ENCODE measurements around the gene IGF2BP3.
"Not testable (repeated sequence)": the region's sequence is repeated elsewhere in the genome, so short reads cannot be mapped to it uniquely, and the experiment has no call there.

Gene IGF2BP3

GRCh38 chr7:23470330-23471105 is at the start of gene IGF2BP3:
IGF2BP3 (minus strand) TSS chr7:23470491; CDS start chr7:23470110, 381 bp downstream.
- no peak for DNase-seq (ENCODE audit: low read depth in 2 of 2)

- DNase-seq (ENCODE audit: low read depth in 2 of 2), result no peak
Measured at GRCh38 chr7:23514755-23515154, 44.5 kb upstream of the IGF2BP3 start.

GRCh38 chr7:23513746-23514145 is 43.5 kb upstream of the IGF2BP3 start:
- not testable (repeated sequence) for DNase-seq (ENCODE audit: low read depth in 2 of 2)

- no peak for DNase-seq (ENCODE audit: low read depth in 2 of 2)
Measured at GRCh38 chr7:23494009-23494408, 23.7 kb upstream of the IGF2BP3 start.

- DNase-seq (ENCODE audit: low read depth in 2 of 2), result no peak
Measured at GRCh38 chr7:23491502-23491901, 21.2 kb upstream of the IGF2BP3 start.

- no peak for DNase-seq (ENCODE audit: low read depth in 2 of 2)
Measured at GRCh38 chr7:23490357-23491135, 20.3 kb upstream of the IGF2BP3 start.

- not testable (repeated sequence) for DNase-seq (ENCODE audit: low read depth in 2 of 2)
Measured at GRCh38 chr7:23488714-23489113, 18.4 kb upstream of the IGF2BP3 start.

GRCh38 chr7:23487670-23488069 is 17.4 kb upstream of the IGF2BP3 start:
- no peak for DNase-seq (ENCODE audit: low read depth in 2 of 2)

- DNase-seq (ENCODE audit: low read depth in 2 of 2), result no peak
Measured at GRCh38 chr7:23486002-23486773, 15.9 kb upstream of the IGF2BP3 start.

GRCh38 chr7:23482686-23483085 is 12.4 kb upstream of the IGF2BP3 start:
- no peak for DNase-seq (ENCODE audit: low read depth in 2 of 2)

- DNase-seq (ENCODE audit: low read depth in 2 of 2), result no peak
Measured at GRCh38 chr7:23477962-23478866, 7.9 kb upstream of the IGF2BP3 start.

GRCh38 chr7:23477157-23477499 is 6.8 kb upstream of the IGF2BP3 start:
- DNase-seq (ENCODE audit: low read depth in 2 of 2), result no peak

GRCh38 chr7:23476286-23477156 is 6.2 kb upstream of the IGF2BP3 start:
- DNase-seq (ENCODE audit: low read depth in 2 of 2), result no peak

- DNase-seq (ENCODE audit: low read depth in 2 of 2), result no peak
Measured at GRCh38 chr7:23475576-23475839, 5.2 kb upstream of the IGF2BP3 start.

- DNase-seq (ENCODE audit: low read depth in 2 of 2), result no peak
Measured at GRCh38 chr7:23474829-23475575, 4.7 kb upstream of the IGF2BP3 start.

GRCh38 chr7:23474094-23474828 is 4.0 kb upstream of the IGF2BP3 start:
- no peak for DNase-seq (ENCODE audit: low read depth in 2 of 2)

- DNase-seq (ENCODE audit: low read depth in 2 of 2), result no peak
Measured at GRCh38 chr7:23473844-23474093, 3.5 kb upstream of the IGF2BP3 start.

- no peak for DNase-seq (ENCODE audit: low read depth in 2 of 2)
Measured at GRCh38 chr7:23472956-23473843, 2.9 kb upstream of the IGF2BP3 start.

Measured in stimulated activated CD8-positive, alpha-beta memory T cell treated with anti-CD3 and anti-CD28 coated beads, Interleukin-7, amount 100 ng/mL, for 1 hour (primary cell).